ENCODE data around the gene ECHS1.

ECHS1 gene

GRCh38 chr10:133332936-133333699 lies 40.0 kb downstream of the ECHS1 start:
- no peak overlapping the region for H3K4me3 ChIP-seq (ENCODE audit: low read length)

DNA sequence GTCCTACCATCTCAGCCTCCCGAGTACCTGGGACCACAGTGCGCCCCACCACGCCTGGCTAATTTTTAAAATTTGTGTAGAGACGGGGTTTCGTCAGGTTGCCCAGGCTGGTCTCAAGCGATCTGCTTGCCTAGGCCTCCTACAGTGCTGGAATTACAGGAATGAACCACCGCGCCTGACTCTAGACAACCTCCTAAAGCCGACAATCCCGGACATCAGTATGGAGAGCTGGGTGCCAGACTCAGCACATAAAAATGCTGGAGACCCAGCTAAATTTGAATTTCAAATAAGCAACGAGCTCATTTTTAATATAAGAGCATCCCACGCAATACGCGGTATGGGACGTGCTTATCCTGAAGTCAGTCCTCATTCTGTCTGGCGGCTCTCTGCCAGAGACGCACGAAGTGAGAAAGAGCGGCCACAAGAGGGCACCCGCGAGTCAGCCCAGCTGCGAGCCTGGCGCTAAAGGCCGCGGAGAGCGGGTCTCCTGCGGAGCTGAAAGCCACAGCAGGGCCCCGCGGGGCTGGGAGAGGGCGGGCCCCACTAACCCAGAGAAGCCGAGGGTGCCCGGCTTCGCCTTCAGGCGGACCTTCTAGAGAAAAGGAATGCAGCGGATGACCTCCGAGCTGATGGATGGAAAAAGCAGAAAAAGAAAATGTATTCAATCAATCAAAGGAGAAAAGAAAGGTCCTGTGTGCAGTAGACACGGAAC lies 43.5 kb downstream of the ECHS1 start:
- H3K4me3 ChIP-seq (ENCODE audit: low read length), result peak overlapping the region; percentile 41
- DNase-seq (ENCODE audit: low read depth), result peak; percentile 74
- peak; percentile 82 for TF ChIP-seq CTCF (conservative IDR thresholded peaks at IDR 0.05; ENCODE audit: low read length)

More at GRCh38 chr10:133332936-133333699, 40.0 kb downstream of the ECHS1 start:
- DNase-seq (ENCODE audit: low read depth), result no peak
- no peak for TF ChIP-seq CTCF (conservative IDR thresholded peaks at IDR 0.05; ENCODE audit: low read length)

DNA sequence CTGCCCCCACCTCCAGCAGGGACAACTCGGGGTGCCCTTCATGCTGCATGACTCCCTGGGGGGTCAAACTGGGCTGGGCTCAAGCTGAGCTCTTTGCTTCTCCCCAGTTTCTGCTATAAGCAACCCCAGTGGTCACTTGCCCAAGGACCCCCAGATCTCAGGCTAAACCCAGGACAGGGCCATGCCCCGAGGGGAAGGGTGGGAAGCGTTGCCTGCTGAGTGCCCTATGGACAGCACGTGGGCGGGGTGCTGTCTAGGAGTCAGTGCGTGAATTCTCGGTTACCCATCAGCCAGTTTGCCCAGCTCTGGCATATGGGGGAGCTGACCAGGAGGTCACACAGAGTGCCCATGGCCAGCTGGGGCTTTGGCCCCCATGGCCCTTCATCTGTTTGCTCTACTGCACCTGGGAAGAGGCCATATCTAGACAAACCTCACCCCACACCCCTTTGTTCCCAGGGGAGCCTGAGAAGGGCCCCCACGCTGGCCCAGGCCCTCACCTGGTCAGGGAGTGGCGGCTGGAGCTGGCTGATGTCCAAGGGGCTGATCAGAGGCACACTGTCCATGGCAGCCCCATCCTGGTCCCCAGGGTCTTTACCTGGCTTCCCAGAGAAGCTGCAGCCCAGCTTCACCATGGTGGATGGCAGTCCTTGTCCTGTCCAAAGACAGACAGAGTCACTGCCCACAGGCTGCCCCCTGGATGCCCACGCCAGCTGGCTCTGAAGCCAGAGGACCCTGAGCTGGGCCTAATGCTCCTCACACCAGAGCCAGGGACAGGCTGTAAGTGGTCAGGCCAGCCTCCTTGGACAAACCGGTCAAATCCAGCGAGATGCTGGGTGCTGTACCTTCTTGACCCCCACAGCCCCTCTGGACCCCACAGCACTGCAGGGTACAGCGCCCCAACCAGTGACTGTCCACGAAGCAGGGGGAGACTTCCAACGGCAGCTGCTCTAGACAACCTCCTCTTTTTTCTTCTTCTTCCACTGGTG lies 44.5 kb downstream of the ECHS1 start:
- no peak for TF ChIP-seq CTCF (conservative IDR thresholded peaks at IDR 0.05; ENCODE audit: low read length)
- H3K4me3 ChIP-seq (ENCODE audit: low read length), result no peak overlapping the region
- DNase-seq (ENCODE audit: low read depth), result no peak

DNA sequence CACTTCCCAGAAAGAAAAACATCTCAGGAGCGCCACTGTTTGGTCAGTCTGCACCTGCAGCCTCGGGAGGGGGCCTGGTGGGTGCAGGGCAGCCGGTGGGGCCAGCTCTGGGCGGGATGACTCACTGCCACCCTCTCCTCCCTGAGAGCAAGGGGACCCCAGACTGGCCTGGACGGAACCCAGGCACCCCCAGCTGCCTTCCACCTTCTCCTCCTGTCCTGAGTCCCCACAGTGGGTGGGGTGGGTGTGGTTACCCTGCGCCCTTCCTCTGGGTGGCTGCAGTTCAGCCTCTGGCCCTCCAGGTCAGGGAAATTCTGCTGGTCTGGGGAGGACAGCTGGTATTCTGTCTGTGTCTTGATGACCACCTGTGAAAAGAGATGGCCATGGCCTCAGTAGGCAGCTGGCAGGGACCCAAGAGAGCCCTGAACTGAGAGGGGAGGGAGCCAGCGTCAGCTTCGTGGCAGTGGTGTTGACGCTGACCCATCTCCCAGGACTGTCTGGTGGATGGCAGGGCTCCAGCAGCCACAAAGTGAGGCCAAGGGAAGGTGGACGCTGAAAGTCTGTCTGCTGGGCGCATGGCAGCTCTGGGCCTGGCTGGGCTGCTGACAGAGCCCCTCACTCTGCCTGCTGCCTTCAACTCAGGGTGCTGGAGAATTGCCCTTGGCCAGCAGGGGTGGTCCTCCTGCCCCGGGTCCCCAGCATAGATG lies 45.4 kb downstream of the ECHS1 start:
- DNase-seq (ENCODE audit: low read depth), result no peak
- H3K4me3 ChIP-seq (ENCODE audit: low read length), result no peak overlapping the region
- TF ChIP-seq CTCF (conservative IDR thresholded peaks at IDR 0.05; ENCODE audit: low read length), result no peak

DNA sequence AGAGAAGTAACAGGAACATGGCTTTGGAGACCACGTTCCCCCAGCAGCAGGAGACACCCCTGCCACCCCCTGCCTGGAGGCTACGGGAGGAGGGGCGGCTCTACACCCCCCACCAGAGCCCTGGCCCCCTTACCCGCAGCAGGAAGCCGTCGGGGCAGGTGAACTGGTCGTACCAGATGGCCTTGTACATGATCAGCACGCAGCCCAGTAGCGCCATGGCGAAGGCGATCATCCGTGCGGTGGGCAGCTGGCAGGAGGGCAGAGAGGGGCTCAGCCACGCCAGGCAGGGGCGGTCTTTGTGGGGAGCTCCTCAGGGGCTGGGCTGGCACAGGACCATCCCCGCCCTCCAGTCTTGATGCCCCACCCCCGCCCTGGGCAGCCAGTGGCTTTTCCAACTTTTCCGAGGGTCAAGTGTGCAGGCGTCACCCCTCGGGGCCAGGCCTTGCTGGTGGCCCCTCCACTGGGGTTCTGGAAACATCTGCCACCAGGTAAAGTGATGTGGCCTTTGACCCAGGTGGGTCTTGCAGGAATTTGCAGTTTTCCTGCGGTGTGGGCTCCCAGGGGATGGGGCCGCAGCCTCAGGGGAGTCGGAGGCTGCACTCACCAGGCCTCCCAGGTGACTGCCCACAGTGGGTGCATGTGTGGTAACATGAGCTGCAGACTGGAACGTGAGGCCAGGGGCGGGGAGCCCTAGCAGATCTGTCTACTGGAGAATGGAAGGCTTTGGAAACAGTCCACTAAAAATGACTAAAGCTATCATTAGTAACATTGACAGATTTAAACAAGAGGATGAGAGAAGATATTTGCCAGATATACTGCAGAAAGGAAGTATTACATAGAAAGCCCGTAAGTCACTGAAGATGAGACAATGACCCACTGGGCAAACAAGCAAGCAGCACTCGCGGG lies 46.2 kb downstream of the ECHS1 start:
- H3K4me3 ChIP-seq (ENCODE audit: low read length), result no peak overlapping the region
- no peak for TF ChIP-seq CTCF (conservative IDR thresholded peaks at IDR 0.05; ENCODE audit: low read length)
- peak; percentile 36 for DNase-seq (ENCODE audit: low read depth)

DNA sequence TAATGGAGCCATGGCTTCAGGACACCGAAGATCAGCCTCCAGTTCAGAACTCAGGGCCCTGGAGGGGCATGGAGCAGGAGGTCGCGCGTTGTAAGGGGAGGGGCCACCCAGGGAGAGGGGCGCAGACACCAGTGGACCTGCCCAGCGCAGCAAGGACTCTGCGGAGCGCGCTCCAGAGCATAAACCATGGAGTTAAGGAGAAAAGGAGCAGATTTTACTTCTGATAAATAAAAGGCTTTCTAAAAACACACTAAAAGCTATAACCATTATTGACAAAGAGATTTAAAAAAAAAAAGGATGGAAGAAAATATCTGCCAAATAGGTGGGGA lies 47.0 kb downstream of the ECHS1 start:
- TF ChIP-seq CTCF (conservative IDR thresholded peaks at IDR 0.05; ENCODE audit: low read length), result no peak
- no peak overlapping the region for H3K4me3 ChIP-seq (ENCODE audit: low read length)
- DNase-seq (ENCODE audit: low read depth), result no peak

Measured in AG10803 (cell line).